CD4-positive, alpha-beta T cell (primary cell): ENCODE data around the gene SREBF1. TPM values are rescaled to one million over a fixed set of nuclear protein-coding genes. Genes with fewer than 3 reads are reported as not detected.
A peak's percentile ranks its signal among the peaks of the same experiment; 100 is the strongest.

Source experiments
- ATAC-seq: fragments of 200-7000 bp; cut with Tn5 transposase; one replicate; pipeline ENCODE4 v1.10.0; 2022; ENCODE audit warnings: mild to moderate bottlenecking; ENCODE audit not compliant: poor library complexity
- CTCF ChIA-PET: fragments of 350-600 bp; sonication (Branson Sonifier 250); formaldehyde crosslinking; loops from one replicate; lab custom pipeline; 2021; ENCODE audit warnings: antibody characterized with exemption, inconsistent platforms; lab: Charles Lee
- POLR2A ChIA-PET: fragments of 350-600 bp; sonication (Branson Sonifier 250); formaldehyde crosslinking; loops from one replicate; lab custom pipeline; 2021; ENCODE audit warnings: antibody characterized with exemption, inconsistent platforms; lab: Charles Lee
- DNase-seq, 14 experiments: peaks; one replicate each; pipeline ENCODE4 v3.0.0-alpha.2; 2013 to 2020; ENCODE audit warnings: mixed read lengths in 2 of 14
- H3K27ac ChIP-seq, 2 donors: one replicate each; pipeline versions ENCODE4 v1.5.1 to v1.7.0; 2013; ENCODE audit warnings: low read length in 2 of 2, low read depth in 1 of 2, mild to moderate bottlenecking in 1 of 2
- H3K27me3 ChIP-seq, 2 experiments: 1 replicate in 1 of 2; 2 replicates in 1 of 2; pipeline versions ENCODE4 v1.6.1 to v1.7.0; 2013; ENCODE audit warnings: low read length in 2 of 2, control low read depth in 1 of 2, mild to moderate bottlenecking in 1 of 2, moderate library complexity in 1 of 2; ENCODE audit not compliant: insufficient read depth in 2 of 2, control insufficient read depth in 1 of 2
- H3K36me3 ChIP-seq: one replicate; pipeline ENCODE4 v1.6.1; 2013; ENCODE audit warnings: low read length, control low read depth; ENCODE audit not compliant: insufficient read depth
- H3K4me1 ChIP-seq: one replicate; pipeline ENCODE4 v1.6.1; 2013; ENCODE audit warnings: low read length, control low read depth; ENCODE audit not compliant: insufficient read depth
- H3K4me3 ChIP-seq: one replicate; pipeline ENCODE4 v1.5.1; 2013; ENCODE audit warnings: mild to moderate bottlenecking, low read length, moderate library complexity
- H3K9me3 ChIP-seq, 2 experiments: 1 replicate in 1 of 2; 2 replicates in 1 of 2; pipeline versions ENCODE4 v1.6.1 to v1.7.0; 2013; ENCODE audit warnings: low read length in 2 of 2, mild to moderate bottlenecking in 2 of 2, control low read depth in 1 of 2, moderate library complexity in 1 of 2; ENCODE audit not compliant: control insufficient read depth in 1 of 2, insufficient read depth in 1 of 2
- H3K27ac Mint-ChIP-seq: one replicate; pipeline ENCODE4 v1.8.0; 2020; ENCODE audit warnings: mixed read lengths
- H3K27me3 Mint-ChIP-seq: one replicate; pipeline ENCODE4 v1.8.0; 2021; ENCODE audit warnings: mixed read lengths
- H3K36me3 Mint-ChIP-seq: one replicate; pipeline ENCODE4 v1.8.0; 2021; ENCODE audit warnings: low read depth, mixed read lengths
- H3K4me1 Mint-ChIP-seq: one replicate; pipeline ENCODE4 v1.8.0; 2021; ENCODE audit warnings: low read depth, mixed read lengths
- H3K4me3 Mint-ChIP-seq: one replicate; pipeline ENCODE4 v1.8.0; 2020; ENCODE audit warnings: mild to moderate bottlenecking, mixed read lengths
- H3K9me3 Mint-ChIP-seq: one replicate; pipeline ENCODE4 v1.8.0; 2020; ENCODE audit warnings: mixed read lengths
- intact Hi-C, 2 experiments: fragments of 100-400 bp; cut with DNase I in 1 of 2; cut with micrococcal nuclease in 1 of 2; formaldehyde crosslinking; loops; one replicate each; pipeline versions ENCODE4 v1.15.1 to v1.9.0; 2023 to 2025; cut with DNase I, micrococcal nuclease
- total RNA-seq, 174 experiments: library from RNA in 2 of 174; stranded (reverse) in 2 of 174; gene quantifications; one replicate each; pipeline ENCODE4 v1.2.3 and lab custom pipeline; 2021 to 2026
- TF ChIP-seq, protein P1 (sequence below): fragments of 200-600 bp; IDR thresholded peaks from one replicate; pipeline ENCODE4 v1.8.0; 2022; ENCODE audit warnings: antibody characterized with exemption, mild to moderate bottlenecking

Gene SREBF1
- total RNA-seq, 2 experiments from 2014 or later: 249 to 264 TPM

DNA sequence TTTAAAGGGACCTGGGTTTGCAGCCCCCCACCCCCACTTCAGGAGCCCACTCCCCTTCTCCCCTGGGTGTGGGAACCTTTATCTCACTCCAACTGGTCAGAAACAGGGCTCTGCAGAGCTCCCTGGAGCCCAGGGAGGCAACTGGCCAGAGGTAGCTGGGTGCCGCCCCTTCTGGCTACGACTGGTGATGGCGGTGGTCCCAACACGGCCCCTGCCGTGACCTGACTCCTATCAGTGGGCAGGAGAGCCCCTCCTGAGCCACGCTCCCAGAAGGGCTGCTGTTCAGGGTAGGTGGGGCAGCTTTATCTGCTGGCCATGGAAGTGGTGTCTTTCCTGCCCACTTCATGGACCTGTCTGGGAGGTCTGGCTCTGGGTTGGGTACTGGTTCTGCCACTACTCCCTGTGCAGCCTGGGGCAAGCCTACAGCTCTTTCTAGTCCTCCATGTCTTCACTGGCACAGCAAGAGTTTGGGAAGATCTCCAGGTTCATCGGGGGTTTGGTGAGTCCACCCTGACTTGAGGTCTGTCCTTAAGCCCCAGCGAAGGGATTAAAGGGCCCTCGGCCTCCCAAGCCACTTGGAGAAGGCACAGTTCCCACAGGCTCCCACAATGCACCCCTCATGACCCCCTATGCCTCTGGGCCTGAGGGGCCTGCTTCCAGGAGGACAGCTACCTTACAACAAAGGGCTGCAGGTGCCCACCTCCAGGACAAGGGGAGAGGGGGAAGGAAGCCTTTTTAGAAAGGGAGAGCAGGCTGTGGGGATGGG, 5.5 kb upstream of the SREBF1 start:
- POLR2A ChIA-PET: no interaction called here
- ATAC-seq: no peak
- Histone ChIP-seq H3K4me1 (peaks cover 46% of the 10 kb centered on the region), H3K27me3 (no peaks in the 10 kb centered on the region), H3K4me3 (no peak overlapping the region), H3K36me3 (peaks cover 9% of the 10 kb centered on the region), H3K27ac (no peak overlapping the region), H3K9me3 (no peaks in the 10 kb centered on the region)
- TF ChIP-seq, protein P1, sequence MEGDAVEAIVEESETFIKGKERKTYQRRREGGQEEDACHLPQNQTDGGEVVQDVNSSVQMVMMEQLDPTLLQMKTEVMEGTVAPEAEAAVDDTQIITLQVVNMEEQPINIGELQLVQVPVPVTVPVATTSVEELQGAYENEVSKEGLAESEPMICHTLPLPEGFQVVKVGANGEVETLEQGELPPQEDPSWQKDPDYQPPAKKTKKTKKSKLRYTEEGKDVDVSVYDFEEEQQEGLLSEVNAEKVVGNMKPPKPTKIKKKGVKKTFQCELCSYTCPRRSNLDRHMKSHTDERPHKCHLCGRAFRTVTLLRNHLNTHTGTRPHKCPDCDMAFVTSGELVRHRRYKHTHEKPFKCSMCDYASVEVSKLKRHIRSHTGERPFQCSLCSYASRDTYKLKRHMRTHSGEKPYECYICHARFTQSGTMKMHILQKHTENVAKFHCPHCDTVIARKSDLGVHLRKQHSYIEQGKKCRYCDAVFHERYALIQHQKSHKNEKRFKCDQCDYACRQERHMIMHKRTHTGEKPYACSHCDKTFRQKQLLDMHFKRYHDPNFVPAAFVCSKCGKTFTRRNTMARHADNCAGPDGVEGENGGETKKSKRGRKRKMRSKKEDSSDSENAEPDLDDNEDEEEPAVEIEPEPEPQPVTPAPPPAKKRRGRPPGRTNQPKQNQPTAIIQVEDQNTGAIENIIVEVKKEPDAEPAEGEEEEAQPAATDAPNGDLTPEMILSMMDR: no peak
- intact Hi-C loops: no loop called here
- no peaks in the 10 kb centered on the region for H3K9me3 Mint-ChIP-seq
- H3K27me3 Mint-ChIP-seq: no peaks in the 10 kb centered on the region
- H3K27ac Mint-ChIP-seq: peak overlapping the region; percentile 98
- H3K36me3 Mint-ChIP-seq: no peaks in the 10 kb centered on the region
- peak overlapping the region; percentile 42 for H3K4me3 Mint-ChIP-seq
- CTCF ChIA-PET: interaction anchor here (1.7 to 1.8 kb wide), 2 partner anchors 7 to 18 kb away, joined by 3 to 6 read pairs; no protein-coding TSS in a partner anchor
- DNase-seq: no peak
- peaks cover 35% of the 10 kb centered on the region for H3K4me1 Mint-ChIP-seq

DNA sequence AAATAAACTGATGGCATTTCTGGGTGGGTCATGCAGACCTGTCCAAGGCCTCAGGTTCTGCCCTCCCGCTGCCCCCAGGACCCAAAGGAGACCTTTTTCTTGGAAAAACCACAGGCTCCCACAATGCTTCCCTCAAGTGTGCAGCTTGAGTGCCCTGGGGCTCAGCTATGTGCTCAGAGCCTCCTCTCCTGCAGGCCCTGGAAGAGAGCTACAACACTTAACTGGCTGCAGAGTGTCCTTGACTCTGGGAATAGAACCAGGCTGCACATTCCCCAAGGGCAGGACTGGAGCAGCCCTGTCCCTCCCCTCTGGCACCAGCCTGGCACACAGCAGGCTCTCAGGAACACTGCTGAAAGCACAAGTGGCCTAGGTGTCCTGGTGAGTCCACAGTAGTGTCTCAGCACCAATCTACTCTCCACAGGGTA, 4.8 kb upstream of the SREBF1 start:
- no peaks in the 10 kb centered on the region for H3K27me3 ChIP-seq
- H3K4me3 ChIP-seq: no peak overlapping the region
- Mint-ChIP-seq H3K9me3 (no peaks in the 10 kb centered on the region), H3K36me3 (no peaks in the 10 kb centered on the region), H3K4me1 (peaks cover 34% of the 10 kb centered on the region), H3K4me3 (peak overlapping the region; percentile 42), H3K27ac (peak overlapping the region; percentile 98), H3K27me3 (no peaks in the 10 kb centered on the region)
- DNase-seq: no peak
- intact Hi-C loops: loop anchor here in 1 of 2 experiments (2.0 kb wide), 1 partner anchor 19 kb away; no protein-coding TSS in a partner anchor
- H3K27ac ChIP-seq: no peak overlapping the region
- peaks cover 46% of the 10 kb centered on the region for H3K4me1 ChIP-seq
- ChIA-PET POLR2A (no interaction called here), CTCF (interaction anchor here (1.5 to 1.8 kb wide), 4 partner anchors 8 to 29 kb away, joined by 3 to 6 read pairs (median 4); no protein-coding TSS in a partner anchor)
- TF ChIP-seq, protein P1: no peak
- peaks cover 5% of the 10 kb centered on the region for H3K36me3 ChIP-seq
- no peaks in the 10 kb centered on the region for H3K9me3 ChIP-seq
- ATAC-seq: no peak

DNA sequence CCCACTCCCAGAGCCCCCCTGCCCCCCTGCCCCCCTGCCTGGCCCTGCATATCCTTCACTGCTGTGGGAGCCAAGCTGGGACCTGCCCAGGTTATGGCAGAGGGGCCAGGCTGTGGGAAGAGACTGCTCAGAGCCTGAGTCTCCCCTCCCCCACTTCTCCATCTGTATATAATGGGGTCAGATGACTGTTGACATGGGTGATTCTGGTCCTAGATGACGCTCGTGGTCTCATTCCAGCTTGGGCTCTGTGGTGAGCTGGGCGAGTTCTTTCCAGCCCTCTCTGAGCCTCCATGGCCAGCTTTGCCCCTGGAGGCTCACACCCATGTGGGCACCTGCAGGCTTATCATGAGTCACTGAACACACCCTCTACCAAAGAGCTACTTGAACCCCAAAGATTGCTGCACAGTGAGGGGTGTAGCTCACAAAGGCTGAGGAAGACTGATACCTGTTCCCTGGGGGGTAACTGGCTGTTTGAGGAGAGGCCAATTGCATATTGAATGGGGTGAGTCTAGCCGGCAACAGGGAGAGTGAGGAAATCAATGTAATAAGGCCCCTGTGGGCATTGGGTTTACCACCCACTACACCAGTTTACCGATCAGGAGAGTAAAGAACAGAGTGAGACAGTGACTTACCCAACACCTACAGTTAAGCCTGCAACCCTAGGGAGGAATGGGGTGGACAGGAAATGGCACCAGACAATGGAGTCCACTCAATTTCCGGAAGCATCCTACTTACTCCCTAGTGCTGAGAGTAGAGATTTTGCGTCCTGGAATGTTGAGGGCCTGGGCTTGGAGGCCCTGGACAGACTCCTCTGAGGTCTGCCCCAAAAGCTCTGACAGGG, 4.2 kb upstream of the SREBF1 start:
- Mint-ChIP-seq H3K4me3 (peak overlapping the region; percentile 77), H3K9me3 (no peaks in the 10 kb centered on the region), H3K36me3 (peaks cover 3% of the 10 kb centered on the region), H3K27ac (peak overlapping the region; percentile 98), H3K4me1 (peaks cover 37% of the 10 kb centered on the region), H3K27me3 (no peaks in the 10 kb centered on the region)
- TF ChIP-seq, protein P1: no peak
- Histone ChIP-seq H3K9me3 (no peaks in the 10 kb centered on the region), H3K36me3 (peaks cover under 1% of the 10 kb centered on the region), H3K27me3 (no peaks in the 10 kb centered on the region), H3K27ac (peak overlapping the region; percentile 83 to 96), H3K4me3 (peak overlapping the region; percentile 77), H3K4me1 (peaks cover 47% of the 10 kb centered on the region)
- no peak for ATAC-seq
- peak in 2 of 14 experiments; percentile 44 to 51 for DNase-seq
- ChIA-PET CTCF (interaction anchor here (1.4 to 1.8 kb wide), 5 partner anchors 8 to 28 kb away, joined by 3 to 6 read pairs (median 3); no protein-coding TSS in a partner anchor), POLR2A (interaction anchor here (1.0 kb wide), 1 partner anchor 8 kb away, joined by 4 read pairs; no protein-coding TSS in a partner anchor)
- intact Hi-C loops: loop anchor here in 1 of 2 experiments (2.0 kb wide), 1 partner anchor 18 kb away; no protein-coding TSS in a partner anchor
